AG04450 (cell line): ENCODE data around the gene GAD1. TPM values are rescaled to one million over a fixed set of nuclear protein-coding genes. Genes with fewer than 3 reads are reported as not detected.

Experiments used
- CTCF ChIA-PET: fragments of 300-600, 350-600 bp; formaldehyde crosslinking; extraction: SDS; loops from one replicate; lab custom pipeline; 2022; ENCODE audit warnings: antibody characterized with exemption, inconsistent platforms; lab: Charles Lee
- POLR2A ChIA-PET: fragments of 350-600 bp; formaldehyde crosslinking; extraction: SDS; loops from one replicate; lab custom pipeline; 2021; ENCODE audit warnings: antibody characterized with exemption, inconsistent platforms; lab: Yijun Ruan, JAX
- DNase-seq: peaks from one replicate; pipeline ENCODE4 v3.0.0-alpha.2; 2011; ENCODE audit warnings: low read depth, low spot score
- H3K27ac ChIP-seq: one replicate; pipeline ENCODE4 v1.5.1; 2012; ENCODE audit warnings: low read depth, low read length, control low read depth
- H3K27me3 ChIP-seq: one replicate; pipeline ENCODE4 v1.6.0; 2012; ENCODE audit warnings: low read length; ENCODE audit not compliant: control insufficient read depth, insufficient read depth
- H3K4me3 ChIP-seq: 2 replicates; pipeline ENCODE4 v1.5.1; 2011; ENCODE audit warnings: mild to moderate bottlenecking, low read depth, low read length, control low read depth
- H3K9me3 ChIP-seq: 2 replicates; pipeline ENCODE4 v1.5.1; 2012; ENCODE audit warnings: low read length; ENCODE audit not compliant: control insufficient read depth, insufficient read depth
- polyA plus RNA-seq: library from polyadenylated mRNA; depleted of rRNA; stranded (reverse); fragments of >200 nt; gene quantifications from 2 replicates; pipeline ENCODE4 v1.2.3, GENCODE V29; 2011
- TF ChIP-seq, protein P1 (sequence below): IDR thresholded peaks from 2 replicates; pipeline ENCODE4 v1.5.1; 2011; ENCODE audit warnings: low read depth, low read length, control low read depth, inconsistent platforms

Gene GAD1
- polyA plus RNA-seq, 1 experiment = not detected

DNA sequence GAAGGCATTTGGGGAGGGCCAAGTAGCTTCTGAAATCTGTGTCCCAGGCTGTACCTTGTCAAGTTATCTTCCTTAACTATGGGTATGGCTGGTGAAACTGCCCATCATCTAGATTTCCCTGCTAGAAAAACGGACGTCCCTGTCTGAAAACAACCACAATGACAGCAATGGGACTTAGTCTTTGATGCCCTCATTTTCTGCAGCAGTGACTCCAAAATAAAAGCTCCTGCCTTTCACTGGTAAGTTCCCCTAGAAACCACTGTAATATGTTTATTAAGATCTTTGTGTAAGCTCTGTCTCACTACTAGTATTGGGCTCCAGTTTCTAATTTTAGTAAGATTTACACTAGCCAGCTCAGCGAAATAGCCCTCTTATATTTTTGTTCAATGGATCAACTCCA is 65.2 kb downstream of the GAD1 start:
- no peak for DNase-seq
- ChIA-PET POLR2A (no interaction called here), CTCF (interaction anchor here (1.8 kb wide), 1 partner anchor 9 kb away, joined by 16 read pairs; no protein-coding TSS in a partner anchor)
- peaks cover 5% of the 10 kb centered on the region for H3K27me3 ChIP-seq
- no peaks in the 10 kb centered on the region for H3K9me3 ChIP-seq
- H3K27ac ChIP-seq = no peak overlapping the region
- TF ChIP-seq, protein P1, sequence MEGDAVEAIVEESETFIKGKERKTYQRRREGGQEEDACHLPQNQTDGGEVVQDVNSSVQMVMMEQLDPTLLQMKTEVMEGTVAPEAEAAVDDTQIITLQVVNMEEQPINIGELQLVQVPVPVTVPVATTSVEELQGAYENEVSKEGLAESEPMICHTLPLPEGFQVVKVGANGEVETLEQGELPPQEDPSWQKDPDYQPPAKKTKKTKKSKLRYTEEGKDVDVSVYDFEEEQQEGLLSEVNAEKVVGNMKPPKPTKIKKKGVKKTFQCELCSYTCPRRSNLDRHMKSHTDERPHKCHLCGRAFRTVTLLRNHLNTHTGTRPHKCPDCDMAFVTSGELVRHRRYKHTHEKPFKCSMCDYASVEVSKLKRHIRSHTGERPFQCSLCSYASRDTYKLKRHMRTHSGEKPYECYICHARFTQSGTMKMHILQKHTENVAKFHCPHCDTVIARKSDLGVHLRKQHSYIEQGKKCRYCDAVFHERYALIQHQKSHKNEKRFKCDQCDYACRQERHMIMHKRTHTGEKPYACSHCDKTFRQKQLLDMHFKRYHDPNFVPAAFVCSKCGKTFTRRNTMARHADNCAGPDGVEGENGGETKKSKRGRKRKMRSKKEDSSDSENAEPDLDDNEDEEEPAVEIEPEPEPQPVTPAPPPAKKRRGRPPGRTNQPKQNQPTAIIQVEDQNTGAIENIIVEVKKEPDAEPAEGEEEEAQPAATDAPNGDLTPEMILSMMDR = no peak
- H3K4me3 ChIP-seq = no peak overlapping the region

DNA sequence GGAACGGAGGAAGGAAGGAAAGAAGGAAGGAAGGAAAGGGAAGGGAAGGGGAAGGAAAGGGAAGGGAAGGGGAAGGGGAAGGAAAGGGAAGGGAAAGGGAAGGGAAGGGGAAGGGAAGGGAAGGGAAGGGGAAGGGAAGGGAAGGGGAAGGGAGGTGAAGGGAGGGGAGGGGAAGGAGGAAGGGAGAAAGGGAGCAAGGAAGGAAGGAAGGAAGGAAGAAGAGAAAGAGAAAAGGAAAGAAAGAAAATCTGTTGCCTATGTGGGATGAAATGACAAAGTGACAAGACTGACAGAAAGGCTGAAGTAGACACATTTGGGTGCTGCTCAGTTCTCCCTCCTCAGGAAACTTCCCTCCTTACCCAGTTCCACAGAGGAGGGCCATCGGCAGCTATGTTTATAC is 66.1 kb downstream of the GAD1 start:
- Histone ChIP-seq H3K27me3 (peaks cover 5% of the 10 kb centered on the region), H3K27ac (no peak overlapping the region), H3K9me3 (no peaks in the 10 kb centered on the region), H3K4me3 (no peak overlapping the region)
- TF ChIP-seq, protein P1 = no peak
- no peak for DNase-seq
- POLR2A ChIA-PET = no interaction called here
- CTCF ChIA-PET = interaction anchor here (3.8 kb wide), 1 partner anchor 9 kb away, joined by 21 read pairs; no protein-coding TSS in a partner anchor

DNA sequence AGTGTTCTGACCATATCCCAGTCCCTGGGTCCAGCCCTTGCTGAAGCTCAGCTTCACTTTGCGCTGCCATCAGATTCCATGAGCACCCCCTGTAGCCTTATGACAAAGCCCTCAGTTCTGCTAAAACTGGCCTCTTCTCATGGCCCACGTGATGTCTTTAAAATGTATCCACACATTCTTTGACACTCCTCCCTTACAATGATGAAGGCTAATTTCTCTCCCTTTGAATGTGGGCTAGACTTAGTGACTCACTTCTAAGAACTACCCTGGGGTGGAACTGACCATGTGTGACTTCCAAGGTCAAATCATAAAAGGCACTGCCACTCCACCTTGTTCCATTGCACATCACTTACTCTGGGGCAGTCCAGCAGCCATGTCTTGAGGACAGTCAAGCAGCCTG is 67.0 kb downstream of the GAD1 start:
- Histone ChIP-seq H3K9me3 (no peaks in the 10 kb centered on the region), H3K27ac (no peak overlapping the region), H3K27me3 (peaks cover 5% of the 10 kb centered on the region), H3K4me3 (no peak overlapping the region)
- TF ChIP-seq, protein P1 = no peak
- no peak for DNase-seq
- POLR2A ChIA-PET = no interaction called here
- CTCF ChIA-PET = interaction anchor here (3.8 kb wide), 1 partner anchor 10 kb away, joined by 21 read pairs; no protein-coding TSS in a partner anchor

DNA sequence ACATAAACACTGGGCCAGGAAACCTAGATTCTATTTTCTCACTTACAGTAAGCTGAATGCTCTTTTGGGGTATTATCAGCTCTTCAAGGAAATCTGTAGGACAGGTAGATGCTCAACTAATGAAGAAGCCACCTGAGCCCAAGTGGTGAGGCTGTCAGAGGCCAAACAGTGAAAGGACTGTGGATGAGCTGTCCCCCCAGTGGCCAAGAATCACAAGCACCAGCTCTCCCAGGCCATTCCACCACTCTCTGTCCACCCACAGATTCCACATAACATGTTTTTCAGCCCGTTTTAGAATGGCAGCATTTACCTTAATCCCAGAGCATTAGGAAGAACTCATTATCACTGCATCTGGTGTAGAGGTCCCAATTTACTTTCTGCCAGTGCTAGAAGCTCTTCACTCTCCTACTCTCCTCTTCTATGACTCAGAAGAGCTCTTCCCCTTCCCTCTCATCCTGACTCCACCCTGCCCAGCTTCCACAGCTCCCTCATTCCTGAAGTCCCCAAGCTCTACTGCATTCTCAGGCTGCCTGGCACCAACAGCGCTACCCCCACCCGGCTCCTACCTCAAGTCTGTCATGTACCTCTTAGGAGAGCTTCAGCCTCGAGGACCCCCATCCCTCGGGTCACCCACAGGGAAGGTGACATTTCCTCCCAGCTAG is 68.6 kb downstream of the GAD1 start:
- Histone ChIP-seq H3K27me3 (peaks cover 5% of the 10 kb centered on the region), H3K4me3 (no peak overlapping the region), H3K27ac (no peak overlapping the region), H3K9me3 (no peaks in the 10 kb centered on the region)
- CTCF ChIA-PET = interaction anchor here (3.8 kb wide), 1 partner anchor 12 kb away, joined by 21 read pairs; no protein-coding TSS in a partner anchor
- POLR2A ChIA-PET = no interaction called here
- DNase-seq = no peak
- TF ChIP-seq, protein P1 = 0 out of 2 replicates have a peak, but pooled peaks have one; percentile 5

DNA sequence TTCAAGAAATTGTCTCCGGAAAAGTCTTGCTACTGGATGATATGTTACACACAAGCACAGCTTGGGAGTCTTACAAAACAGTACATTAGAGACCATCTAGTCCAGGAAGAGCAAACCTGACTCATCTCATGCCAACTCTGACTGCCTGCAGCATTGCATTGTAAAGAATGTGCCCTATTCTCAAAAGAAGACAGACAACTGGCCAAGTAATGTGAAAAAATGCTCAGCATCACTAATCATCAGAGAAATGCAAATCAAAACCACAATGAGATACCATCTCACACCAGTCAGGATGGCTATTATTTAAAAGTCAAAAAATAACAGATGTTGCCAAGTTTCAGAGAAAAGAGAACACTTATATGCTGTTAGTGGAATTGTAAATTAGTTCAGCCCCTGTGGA is 69.7 kb downstream of the GAD1 start:
- TF ChIP-seq, protein P1 = no peak
- Histone ChIP-seq H3K27ac (no peak overlapping the region), H3K4me3 (no peak overlapping the region), H3K27me3 (peaks cover 4% of the 10 kb centered on the region), H3K9me3 (no peaks in the 10 kb centered on the region)
- DNase-seq = no peak
- ChIA-PET CTCF (interaction anchor here (0.6 to 3.8 kb wide), 2 partner anchors 13 to 316 kb away, joined by 4 to 21 read pairs; no protein-coding TSS in a partner anchor), POLR2A (no interaction called here)
